Esophagus squamous epithelium (tissue), 4 donors: Measurements from ENCODE around the gene VSTM2L.

Experiments
- CTCF ChIP-seq, 6 experiments: fragments of 450-650 bp in 4 of 6; fragments of 200-600 bp in 2 of 6; sonication (generic) in 2 of 6; IDR thresholded peaks; one replicate each; pipeline ENCODE4 v1.5.1; 2016 to 2019; ENCODE audit warnings: antibody characterized with exemption in 6 of 6, mild to moderate bottlenecking in 4 of 6, moderate library complexity in 4 of 6
- POLR2A ChIP-seq, 4 donors: fragments of 450-650 bp; IDR thresholded peaks; one replicate each; pipeline ENCODE4 v1.6.1; 2017; ENCODE audit warnings: antibody characterized with exemption in 4 of 4, mild to moderate bottlenecking in 4 of 4, moderate library complexity in 3 of 4

- TF ChIP-seq CTCF (IDR thresholded peaks at IDR 0.05) (no peak), POLR2A (IDR thresholded peaks at IDR 0.05) (no peak)
These were observed 15.1 kb downstream of the VSTM2L start for GRCh38 chr20:37918035-37918434.
